Jurkat, Clone E6-1 (cell line): ENCODE results near the gene RINL.
A peak's percentile ranks its signal among the peaks of the same experiment; 100 is the strongest.

Experiments used
- DNase-seq: peaks from one replicate; pipeline ENCODE4 v3.0.0-alpha.2; 2011; ENCODE audit warnings: low read depth, low spot score
- H3K4me3 ChIP-seq: 2 replicates; pipeline ENCODE4 v1.5.1; 2011; ENCODE audit warnings: mild to moderate bottlenecking, low read length, control low read depth, moderate library complexity

Gene RINL

DNA sequence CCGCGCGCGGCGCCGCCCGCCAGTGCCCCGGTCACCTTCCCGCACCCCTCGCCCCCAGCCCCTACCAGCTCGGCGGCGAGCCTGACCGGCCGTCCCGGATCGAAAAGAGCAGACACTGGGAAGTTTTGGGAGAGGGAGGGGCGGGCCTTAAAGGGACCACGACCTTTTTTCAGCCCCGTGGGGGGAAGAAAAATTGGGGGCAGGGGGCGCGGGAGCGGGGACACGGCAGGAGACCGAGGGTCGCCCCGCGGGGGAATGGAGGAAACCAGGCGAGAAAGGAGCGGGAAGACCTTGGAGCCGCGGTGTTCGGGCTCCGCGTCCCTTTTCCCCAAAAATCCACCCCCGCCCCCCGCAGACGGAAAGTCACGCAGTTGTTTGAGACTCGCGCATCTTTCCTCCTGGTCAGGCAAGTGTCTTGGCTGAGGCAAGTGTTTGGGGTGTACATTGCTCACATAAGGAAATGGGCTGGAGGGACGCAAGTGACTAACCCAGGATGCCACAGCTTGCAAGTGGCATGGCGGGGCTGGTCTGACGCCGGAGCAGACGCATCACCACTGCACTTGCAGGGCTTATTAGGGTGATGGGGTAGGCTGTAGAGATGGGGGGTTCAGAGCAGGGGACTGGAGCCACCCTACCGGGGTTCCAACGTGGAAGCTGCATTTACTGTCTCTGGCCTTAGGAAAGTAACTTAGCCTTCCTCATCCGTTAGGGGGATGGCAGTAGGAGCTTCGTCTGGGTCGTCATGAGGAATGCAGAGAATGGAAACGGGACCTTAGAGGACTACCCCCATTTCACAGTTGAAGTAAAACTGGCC, 25.6 kb downstream of the RINL start:
- no peak for DNase-seq

GRCh38 chr19:38851622-38852230, 26.3 kb downstream of the RINL start:
- H3K4me3 ChIP-seq = peak overlapping the region; percentile 94
- peak; percentile 78 for DNase-seq

More for the DNA sequence above, 25.6 kb downstream of the RINL start:
- H3K4me3 ChIP-seq = peak overlapping the region; percentile 94

- DNase-seq = no peak
- peak overlapping the region; percentile 94 for H3K4me3 ChIP-seq
Observed at GRCh38 chr19:38850976-38851621, 27.0 kb downstream of the RINL start.

DNA sequence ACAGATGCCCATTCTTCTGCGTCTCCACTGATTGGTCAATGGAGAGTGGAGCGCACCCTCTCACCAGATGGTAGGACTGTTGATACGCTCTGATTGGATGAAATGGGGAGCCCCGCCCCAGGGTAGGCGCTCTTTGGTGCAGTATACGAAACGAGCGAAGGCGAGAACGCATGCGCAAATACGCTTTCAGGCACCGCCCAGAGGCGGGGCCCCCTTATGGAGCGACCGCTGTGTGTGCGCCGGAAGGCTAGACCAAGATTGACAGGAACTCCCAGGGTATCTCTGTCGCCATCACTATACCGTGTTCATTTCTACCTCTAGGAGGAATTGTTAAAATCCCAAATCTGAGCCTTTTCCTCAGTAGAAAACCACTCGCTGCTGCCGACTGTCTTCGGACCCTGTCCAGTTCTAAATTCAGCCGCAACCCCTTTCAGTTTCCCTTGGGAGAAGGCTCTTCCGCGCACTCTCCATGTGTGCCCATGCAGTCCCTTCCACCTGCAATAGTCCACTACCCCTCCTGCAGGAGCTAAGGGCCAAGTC, 27.6 kb downstream of the RINL start:
- peak; percentile 100 for DNase-seq
- H3K4me3 ChIP-seq = peak overlapping the region; percentile 94

- H3K4me3 ChIP-seq = peak within 1 kb of the TSS; percentile 94
- no peak for DNase-seq
Observed at GRCh38 chr19:38849860-38850435, 28.1 kb downstream of the RINL start, which contains the start of gene HNRNPL. Gene HNRNPL (minus strand): TSS chr19:38849986. CDS start chr19:38849966, 20 bp downstream.

- DNase-seq = peak; percentile 90
- peak overlapping the region; percentile 58 for H3K4me3 ChIP-seq
Observed at GRCh38 chr19:38849147-38849859, 28.8 kb downstream of the RINL start.

DNA sequence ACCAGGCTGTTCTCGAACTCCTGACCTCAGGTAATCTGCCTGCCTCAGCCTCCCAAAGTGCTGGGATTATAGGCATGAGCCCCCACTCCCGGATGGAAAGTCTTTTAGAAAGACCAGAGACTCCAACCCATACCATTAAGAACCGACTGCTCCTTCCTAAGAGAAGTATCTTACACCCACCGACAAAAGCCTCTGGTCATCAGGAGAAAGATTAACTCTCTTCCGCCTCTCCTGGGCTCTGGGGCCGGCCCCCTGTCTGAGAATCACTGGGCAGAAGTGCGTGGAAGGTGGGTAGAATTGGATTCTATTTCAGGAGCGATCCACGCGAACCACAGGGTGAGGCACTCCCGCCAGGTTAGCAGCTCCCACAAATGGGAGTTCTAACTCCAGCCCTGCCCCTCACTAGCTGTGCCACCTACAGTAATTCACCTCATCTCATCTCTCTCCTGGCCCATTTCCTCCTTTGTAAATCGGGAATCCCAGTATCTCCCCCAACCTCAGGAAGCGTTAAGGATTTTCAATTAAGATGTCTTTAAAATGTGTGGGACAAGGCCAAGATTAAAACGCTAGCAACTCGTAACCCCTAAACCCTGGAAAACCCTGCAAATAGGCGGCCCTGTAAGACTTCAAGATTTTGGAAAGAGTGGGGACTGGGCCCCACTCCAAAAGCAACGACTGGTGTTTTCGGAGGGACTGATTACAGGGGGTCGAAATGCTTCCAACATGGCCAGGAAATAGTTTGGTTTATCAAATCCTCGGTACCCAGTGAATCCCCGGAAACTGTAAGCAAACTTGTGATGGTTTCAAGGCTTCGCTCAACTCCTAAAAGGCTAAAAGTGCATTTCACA, 29.6 kb downstream of the RINL start:
- peak overlapping the region; percentile 58 for H3K4me3 ChIP-seq
- no peak for DNase-seq

GRCh38 chr19:38846097-38846496, 32.0 kb downstream of the RINL start:
- DNase-seq = no peak
- no peak overlapping the region for H3K4me3 ChIP-seq

GRCh38 chr19:38845374-38846024, 32.6 kb downstream of the RINL start:
- H3K4me3 ChIP-seq = no peak overlapping the region
- no peak for DNase-seq

DNA sequence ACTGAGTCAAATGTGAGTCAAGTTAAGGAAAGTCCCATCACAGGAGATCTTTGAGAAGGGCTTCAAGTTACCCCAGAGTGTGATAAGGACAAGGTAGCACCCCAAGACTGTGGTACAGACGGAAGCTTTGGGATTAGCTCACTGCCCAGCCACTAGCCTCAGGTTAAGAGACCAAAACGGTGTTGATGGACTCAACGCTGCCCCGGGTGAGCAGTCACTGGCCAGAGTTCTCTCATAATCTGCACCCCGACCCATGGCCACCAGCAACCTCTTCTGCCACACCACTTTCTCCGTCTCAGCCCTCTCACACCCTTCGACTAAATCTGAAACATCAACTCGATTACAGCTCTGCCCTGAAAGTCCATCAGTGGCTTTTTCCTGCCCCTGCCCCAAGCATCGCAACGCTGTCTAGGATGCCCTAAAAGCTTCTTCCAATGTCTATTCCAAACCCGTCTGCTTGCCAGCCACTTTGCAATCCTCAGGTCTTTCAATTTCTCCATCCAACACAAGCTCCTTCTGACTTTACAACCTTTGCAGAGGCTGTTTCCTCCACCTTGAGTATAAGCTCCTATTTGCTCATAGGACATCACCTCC, 33.9 kb downstream of the RINL start:
- no peak for DNase-seq
- H3K4me3 ChIP-seq = no peak overlapping the region

GRCh38 chr19:38843175-38843758, 34.8 kb downstream of the RINL start:
- no peak for DNase-seq
- no peak overlapping the region for H3K4me3 ChIP-seq

DNA sequence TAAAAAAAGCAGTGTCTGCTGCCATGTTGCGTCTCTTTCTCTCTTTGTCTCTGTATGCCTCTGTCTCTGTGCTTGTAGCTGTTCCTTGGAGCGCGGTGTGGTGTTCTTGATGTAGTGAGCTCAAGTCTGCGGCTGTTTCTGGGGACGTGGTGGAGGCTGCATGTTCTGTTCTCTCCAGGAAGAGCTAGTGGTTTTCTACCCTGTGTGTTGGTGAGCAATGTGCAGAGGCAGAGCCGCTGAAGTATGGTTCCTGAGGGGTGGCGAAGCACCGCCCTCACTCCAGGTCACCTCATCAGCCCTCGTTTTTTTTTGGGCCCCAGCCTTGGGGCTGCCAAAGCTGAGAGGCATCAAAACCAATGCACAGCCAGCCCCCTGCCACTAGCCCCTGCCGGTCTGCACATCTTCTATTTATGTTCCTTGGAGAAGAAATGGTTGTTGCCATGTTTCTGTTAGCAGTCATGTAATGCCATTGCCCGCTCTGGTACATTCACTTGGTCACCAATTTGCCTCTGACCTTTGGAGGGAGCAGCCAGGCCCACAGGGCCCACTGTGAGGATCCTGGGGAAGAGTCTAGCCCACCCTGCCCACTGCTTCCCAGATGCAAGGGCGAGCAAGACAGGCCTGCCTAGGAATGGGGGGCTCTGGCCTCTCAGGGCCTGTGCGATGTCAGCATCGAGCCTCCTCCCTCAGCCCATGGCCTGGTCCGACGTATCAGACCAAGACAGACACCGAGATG, 35.5 kb downstream of the RINL start:
- H3K4me3 ChIP-seq = no peak overlapping the region

GRCh38 chr19:38841787-38842438, 36.2 kb downstream of the RINL start:
- no peak for DNase-seq
- H3K4me3 ChIP-seq = no peak overlapping the region

More for the DNA sequence above, 35.5 kb downstream of the RINL start:
- DNase-seq = peak; percentile 89

- H3K4me3 ChIP-seq = no peak overlapping the region
Observed at GRCh38 chr19:38841180-38841766, 36.8 kb downstream of the RINL start.

DNA sequence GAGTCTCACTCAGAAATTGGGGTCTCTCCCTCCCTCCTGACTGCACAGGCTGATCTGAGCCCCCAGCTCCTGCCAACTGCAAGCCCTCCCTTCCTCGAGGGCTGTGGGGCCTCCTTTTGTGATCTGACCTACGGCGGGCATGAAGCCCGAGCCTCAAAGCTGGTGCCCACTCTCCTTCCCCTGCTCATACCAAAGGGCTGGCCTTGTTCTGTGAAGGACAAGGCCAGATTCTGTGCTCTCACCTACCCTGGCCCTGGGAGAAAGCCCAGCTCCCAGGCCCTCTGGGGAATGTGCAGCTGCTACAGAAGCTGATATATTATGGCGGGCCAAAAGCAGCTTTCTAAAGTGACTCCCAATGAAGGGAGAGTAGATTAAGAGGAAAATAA, 37.5 kb downstream of the RINL start:
- no peak for DNase-seq
- no peak overlapping the region for H3K4me3 ChIP-seq

More at GRCh38 chr19:38841180-38841766, 36.8 kb downstream of the RINL start:
- no peak for DNase-seq
